DND-41 (cell line): ENCODE measurements around the gene DDX39A.
"Not testable (repeated sequence)": the region's sequence is repeated elsewhere in the genome, so short reads cannot be mapped to it uniquely, and the experiment has no call there.

Experiments
- ATAC-seq: fragments of 200-7000 bp; cut with Tn5 transposase; 3 replicates; pipeline ENCODE4 v1.9.1; 2021; ENCODE audit warnings: low read depth; ENCODE audit not compliant: insufficient read depth
- DNase-seq: peaks from one replicate; pipeline ENCODE4 v3.0.0-alpha.2; 2020
- H2AFZ ChIP-seq: 2 replicates; pipeline ENCODE4 v1.6.0; 2012; ENCODE audit warnings: low read depth, low read length
- H3K27ac ChIP-seq: 2 replicates; pipeline ENCODE4 v1.5.1; 2012; ENCODE audit warnings: low read length, inconsistent platforms
- H3K27me3 ChIP-seq: fragments of 200-600 bp; sonication (generic); 2 replicates; pipeline ENCODE4 v1.6.0; 2012; ENCODE audit warnings: low read length, mild to moderate bottlenecking, inconsistent platforms; ENCODE audit not compliant: insufficient read depth, poor library complexity
- H3K36me3 ChIP-seq: 2 replicates; pipeline ENCODE4 v1.5.1; 2012; ENCODE audit warnings: low read length, inconsistent platforms; ENCODE audit not compliant: insufficient read depth
- H3K4me1 ChIP-seq: 2 replicates; pipeline ENCODE4 v1.5.1; 2012; ENCODE audit warnings: mild to moderate bottlenecking, low read length; ENCODE audit not compliant: insufficient read depth
- H3K4me2 ChIP-seq: 2 replicates; pipeline ENCODE4 v1.6.0; 2012; ENCODE audit warnings: mild to moderate bottlenecking, moderate library complexity, low read length, inconsistent platforms; ENCODE audit not compliant: insufficient read depth
- H3K4me3 ChIP-seq, 2 experiments: fragments of 200-600 bp in 1 of 2; shearing (Covaris generic) in 1 of 2; 2 replicates each; pipeline ENCODE4 v1.5.1; 2012 to 2016; ENCODE audit warnings: inconsistent platforms in 2 of 2, low read length in 2 of 2, mild to moderate bottlenecking in 2 of 2, low read depth in 1 of 2, moderate library complexity in 1 of 2
- H3K79me2 ChIP-seq: 2 replicates; pipeline ENCODE4 v1.6.0; 2012; ENCODE audit warnings: low read length, inconsistent platforms; ENCODE audit not compliant: insufficient read depth
- H3K9ac ChIP-seq: 2 replicates; pipeline ENCODE4 v1.6.0; 2012; ENCODE audit warnings: low read depth, mild to moderate bottlenecking, inconsistent platforms, low read length, moderate library complexity
- H3K9me3 ChIP-seq: 2 replicates; pipeline ENCODE4 v1.5.1; 2012; ENCODE audit warnings: low read length, moderate library complexity, mild to moderate bottlenecking, inconsistent platforms; ENCODE audit not compliant: insufficient read depth, severe bottlenecking
- H4K20me1 ChIP-seq: 2 replicates; pipeline ENCODE4 v1.6.0; 2012; ENCODE audit warnings: low read length; ENCODE audit not compliant: insufficient read depth
- EZH2 ChIP-seq: IDR thresholded peaks from 3 replicates; pipeline ENCODE4 v1.6.1; 2012; ENCODE audit warnings: borderline replicate concordance, low read depth, mild to moderate bottlenecking, moderate library complexity, low read length, inconsistent platforms; ENCODE audit not compliant: severe bottlenecking
- TF ChIP-seq, protein P1 (sequence below): IDR thresholded peaks from 2 replicates; pipeline ENCODE4 v1.5.1; 2012; ENCODE audit warnings: borderline replicate concordance, low read length, moderate library complexity, mild to moderate bottlenecking; ENCODE audit not compliant: poor library complexity, severe bottlenecking; ENCODE audit errors: extremely low read depth

The DDX39A gene

DNA sequence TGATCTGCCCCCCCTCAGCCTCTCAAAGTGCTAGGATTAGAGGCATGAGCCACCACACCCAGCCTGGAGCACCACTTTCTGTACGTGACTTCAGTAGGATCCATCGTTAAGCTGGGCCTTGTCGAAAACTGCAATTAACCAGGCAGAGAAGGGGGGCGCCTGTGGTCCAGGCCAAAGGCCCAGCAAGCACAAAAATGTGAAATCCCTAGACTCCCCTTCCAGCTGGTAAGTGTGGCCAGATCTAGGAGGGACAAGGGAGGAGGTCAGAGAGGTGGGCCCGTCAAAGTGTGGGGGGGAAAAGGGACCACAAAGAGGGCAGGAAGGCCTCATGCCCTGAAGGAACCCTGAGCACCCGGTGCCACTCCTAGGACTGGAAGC is 13.8 kb downstream of the DDX39A start:
- TF ChIP-seq, protein P1, sequence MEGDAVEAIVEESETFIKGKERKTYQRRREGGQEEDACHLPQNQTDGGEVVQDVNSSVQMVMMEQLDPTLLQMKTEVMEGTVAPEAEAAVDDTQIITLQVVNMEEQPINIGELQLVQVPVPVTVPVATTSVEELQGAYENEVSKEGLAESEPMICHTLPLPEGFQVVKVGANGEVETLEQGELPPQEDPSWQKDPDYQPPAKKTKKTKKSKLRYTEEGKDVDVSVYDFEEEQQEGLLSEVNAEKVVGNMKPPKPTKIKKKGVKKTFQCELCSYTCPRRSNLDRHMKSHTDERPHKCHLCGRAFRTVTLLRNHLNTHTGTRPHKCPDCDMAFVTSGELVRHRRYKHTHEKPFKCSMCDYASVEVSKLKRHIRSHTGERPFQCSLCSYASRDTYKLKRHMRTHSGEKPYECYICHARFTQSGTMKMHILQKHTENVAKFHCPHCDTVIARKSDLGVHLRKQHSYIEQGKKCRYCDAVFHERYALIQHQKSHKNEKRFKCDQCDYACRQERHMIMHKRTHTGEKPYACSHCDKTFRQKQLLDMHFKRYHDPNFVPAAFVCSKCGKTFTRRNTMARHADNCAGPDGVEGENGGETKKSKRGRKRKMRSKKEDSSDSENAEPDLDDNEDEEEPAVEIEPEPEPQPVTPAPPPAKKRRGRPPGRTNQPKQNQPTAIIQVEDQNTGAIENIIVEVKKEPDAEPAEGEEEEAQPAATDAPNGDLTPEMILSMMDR = peak; percentile 14
- no peak for TF ChIP-seq EZH2
- no peaks in the 10 kb centered on the region for H3K27me3 ChIP-seq
- H3K36me3 ChIP-seq = peaks cover 40% of the 10 kb centered on the region
- DNase-seq (no peak), ATAC-seq (no peak)
- H2AFZ ChIP-seq = no peak overlapping the region
- peaks cover 43% of the 10 kb centered on the region for H4K20me1 ChIP-seq
- H3K9me3 ChIP-seq = no peaks in the 10 kb centered on the region
- H3K9ac ChIP-seq = no peak overlapping the region
- H3K27ac ChIP-seq = no peak overlapping the region
- no peak overlapping the region for H3K4me2 ChIP-seq
- no peaks in the 10 kb centered on the region for H3K4me1 ChIP-seq
- H3K4me3 ChIP-seq = no peak overlapping the region
- H3K79me2 ChIP-seq = peaks cover 7% of the 10 kb centered on the region; the same call in 1 of the 2 replicates

DNA sequence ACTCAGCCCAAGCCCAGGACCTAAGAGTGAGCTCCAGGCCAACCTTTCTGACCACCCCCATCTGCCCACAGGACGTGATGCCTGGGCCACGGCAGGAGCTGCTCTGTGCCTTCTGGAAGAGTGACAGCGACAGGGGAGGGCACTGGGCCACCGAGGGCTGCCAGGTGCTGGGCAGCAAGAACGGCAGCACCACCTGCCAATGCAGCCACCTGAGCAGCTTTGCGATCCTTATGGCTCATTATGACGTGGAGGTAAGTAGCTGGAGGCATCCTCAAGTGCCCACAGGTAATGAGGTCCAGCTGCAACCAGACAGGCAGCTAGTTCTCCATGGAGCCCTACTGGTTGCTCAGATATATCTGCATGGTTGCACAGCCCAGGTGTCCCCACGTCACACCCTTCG is 14.8 kb downstream of the DDX39A start:
- H3K9me3 ChIP-seq = no peaks in the 10 kb centered on the region
- H2AFZ ChIP-seq = no peak overlapping the region
- no peak overlapping the region for H3K9ac ChIP-seq
- H3K79me2 ChIP-seq = no peaks in the 10 kb centered on the region
- peaks cover 32% of the 10 kb centered on the region for H4K20me1 ChIP-seq
- H3K4me1 ChIP-seq = no peaks in the 10 kb centered on the region
- no peak for ATAC-seq
- no peak overlapping the region for H3K4me3 ChIP-seq
- H3K27me3 ChIP-seq = no peaks in the 10 kb centered on the region
- no peak overlapping the region for H3K4me2 ChIP-seq
- DNase-seq = no peak
- TF ChIP-seq EZH2 = no peak
- TF ChIP-seq, protein P1 = no peak
- peaks cover 29% of the 10 kb centered on the region for H3K36me3 ChIP-seq
- no peak overlapping the region for H3K27ac ChIP-seq

DNA sequence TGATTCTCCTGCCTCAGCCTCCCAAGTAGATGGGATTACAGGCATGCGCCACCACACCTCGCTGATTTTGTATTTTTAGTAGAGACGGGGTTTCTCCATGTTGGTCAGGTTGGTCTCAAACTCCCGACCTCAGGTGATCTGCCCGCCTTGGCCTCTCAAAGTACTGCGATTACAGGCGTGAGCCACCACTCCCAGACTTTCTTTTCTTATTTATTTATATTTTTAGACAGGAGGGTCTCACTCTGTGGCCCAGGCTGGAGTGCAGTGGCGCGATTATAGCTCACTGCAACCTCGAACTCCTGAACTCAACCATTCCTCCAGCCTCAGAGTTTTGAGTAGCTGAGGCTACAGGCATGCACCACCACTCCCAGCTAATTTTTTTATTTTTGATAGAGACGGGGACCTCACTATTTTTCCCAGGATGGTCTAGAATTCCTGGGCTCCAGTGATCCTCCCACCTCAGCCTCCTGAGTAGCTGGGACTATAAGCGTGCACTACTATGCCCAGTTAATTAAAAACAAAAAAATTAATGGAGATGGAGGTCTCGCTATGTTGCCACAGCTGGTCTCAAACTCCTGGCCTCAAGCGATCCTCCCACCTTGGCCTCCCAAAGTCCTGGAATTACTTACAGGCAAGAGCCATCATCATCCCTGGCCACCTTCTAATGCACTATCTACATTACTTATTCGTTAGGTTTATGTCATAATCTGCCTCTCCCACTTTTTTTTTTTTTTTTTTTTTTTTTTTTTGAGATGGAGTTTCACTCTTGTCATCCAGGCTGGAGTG is 15.8 kb downstream of the DDX39A start:
- H3K79me2 ChIP-seq, H3K27me3 ChIP-seq, H3K4me3 ChIP-seq, H3K4me1 ChIP-seq, H3K27ac ChIP-seq, H3K9ac ChIP-seq, H2AFZ ChIP-seq, DNase-seq, ATAC-seq, H3K9me3 ChIP-seq, H3K4me2 ChIP-seq: not testable (repeated sequence)
- H3K36me3 ChIP-seq = peaks cover 20% of the 10 kb centered on the region
- H4K20me1 ChIP-seq = peaks cover 23% of the 10 kb centered on the region

DNA sequence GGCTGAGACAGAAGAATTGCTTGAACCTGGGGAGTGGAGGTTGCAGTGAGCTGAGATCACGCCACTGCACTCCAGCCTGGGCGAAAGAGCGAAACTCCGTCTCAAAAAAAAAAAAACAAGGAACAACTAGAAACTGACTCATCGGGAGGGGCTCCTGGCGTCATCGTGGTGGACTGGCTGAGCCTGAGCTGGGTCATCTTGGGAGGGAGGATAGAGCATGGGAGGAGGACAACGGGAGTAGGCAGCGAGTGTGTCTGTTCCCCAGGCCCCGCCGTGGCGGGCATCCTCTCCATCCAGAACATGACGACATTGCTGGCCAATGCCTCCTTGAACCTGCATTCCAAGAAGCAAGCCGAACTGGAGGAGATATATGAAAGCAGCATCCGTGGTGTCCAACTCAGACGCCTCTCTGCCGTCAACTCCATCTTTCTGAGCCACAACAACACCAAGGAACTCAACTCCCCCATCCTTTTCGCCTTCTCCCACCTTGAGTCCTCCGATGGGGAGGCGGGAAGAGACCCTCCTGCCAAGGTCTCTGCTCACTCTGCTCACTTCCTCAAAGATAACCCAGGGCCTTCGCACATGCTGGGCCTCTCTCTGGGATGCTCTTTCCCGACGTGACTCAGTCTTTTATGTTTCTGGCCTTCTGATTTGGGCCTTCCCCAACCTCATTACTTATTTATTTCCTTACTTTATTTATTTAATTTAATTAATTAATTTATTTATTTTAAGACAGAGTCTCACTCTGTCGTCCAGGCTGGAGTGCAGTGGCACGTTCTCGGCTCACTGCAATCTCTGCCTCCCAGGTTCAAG is 16.6 kb downstream of the DDX39A start:
- Histone ChIP-seq H2AFZ (no peak overlapping the region), H3K27me3 (no peaks in the 10 kb centered on the region), H3K27ac (no peak overlapping the region), H4K20me1 (peaks cover 15% of the 10 kb centered on the region), H3K4me1 (no peaks in the 10 kb centered on the region), H3K9ac (no peak overlapping the region), H3K36me3 (peaks cover 12% of the 10 kb centered on the region), H3K4me2 (no peak overlapping the region), H3K79me2 (no peaks in the 10 kb centered on the region), H3K4me3 (no peak overlapping the region), H3K9me3 (no peaks in the 10 kb centered on the region)
- ATAC-seq (no peak), DNase-seq (no peak)
- no peak for TF ChIP-seq EZH2
- TF ChIP-seq, protein P1 = no peak
